NCI-H128 (cell line): ENCODE measurements around the gene METTL13.

Experiments
- DNase-seq: peaks from one replicate; lab custom pipeline; 2025; ENCODE audit not compliant: unreplicated experiment; lab: John Stamatoyannopoulos, UW

METTL13 gene

GRCh38 chr1:171781176-171781875 is at the start of gene METTL13:
METTL13 (plus strand) TSS chr1:171781660; CDS start chr1:171781968, 308 bp downstream.
- peak; percentile 98 for DNase-seq

GRCh38 chr1:171736196-171736595 is 45.3 kb upstream of the METTL13 start:
- no peak for DNase-seq

- no peak for DNase-seq
Observed at GRCh38 chr1:171738911-171739310, 42.5 kb upstream of the METTL13 start.

GRCh38 chr1:171739656-171740055 is 41.8 kb upstream of the METTL13 start:
- no peak for DNase-seq

DNA sequence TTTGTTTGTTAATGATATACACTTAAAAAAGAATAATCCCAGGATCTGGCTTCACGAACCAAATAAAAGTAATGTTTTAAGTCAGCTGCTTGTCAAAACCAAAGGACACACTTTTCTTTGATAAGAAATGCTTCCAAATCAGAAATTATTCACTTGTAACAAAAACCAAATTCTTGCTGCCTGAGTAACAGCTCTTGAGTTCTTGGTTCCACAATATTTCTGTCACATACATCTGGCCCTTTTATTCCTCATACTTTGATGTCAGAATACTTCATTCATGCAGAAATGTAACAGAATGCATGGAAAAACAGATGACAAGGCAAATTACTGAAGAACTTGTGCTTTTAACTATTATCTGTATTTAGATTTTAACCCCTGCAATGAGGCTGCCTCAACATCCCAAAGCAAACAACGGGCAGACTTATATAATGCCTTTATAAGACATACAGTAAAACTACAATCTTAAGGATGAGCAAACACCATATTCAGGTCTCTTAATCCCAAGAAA is 41.0 kb upstream of the METTL13 start:
- DNase-seq, result no peak

DNA sequence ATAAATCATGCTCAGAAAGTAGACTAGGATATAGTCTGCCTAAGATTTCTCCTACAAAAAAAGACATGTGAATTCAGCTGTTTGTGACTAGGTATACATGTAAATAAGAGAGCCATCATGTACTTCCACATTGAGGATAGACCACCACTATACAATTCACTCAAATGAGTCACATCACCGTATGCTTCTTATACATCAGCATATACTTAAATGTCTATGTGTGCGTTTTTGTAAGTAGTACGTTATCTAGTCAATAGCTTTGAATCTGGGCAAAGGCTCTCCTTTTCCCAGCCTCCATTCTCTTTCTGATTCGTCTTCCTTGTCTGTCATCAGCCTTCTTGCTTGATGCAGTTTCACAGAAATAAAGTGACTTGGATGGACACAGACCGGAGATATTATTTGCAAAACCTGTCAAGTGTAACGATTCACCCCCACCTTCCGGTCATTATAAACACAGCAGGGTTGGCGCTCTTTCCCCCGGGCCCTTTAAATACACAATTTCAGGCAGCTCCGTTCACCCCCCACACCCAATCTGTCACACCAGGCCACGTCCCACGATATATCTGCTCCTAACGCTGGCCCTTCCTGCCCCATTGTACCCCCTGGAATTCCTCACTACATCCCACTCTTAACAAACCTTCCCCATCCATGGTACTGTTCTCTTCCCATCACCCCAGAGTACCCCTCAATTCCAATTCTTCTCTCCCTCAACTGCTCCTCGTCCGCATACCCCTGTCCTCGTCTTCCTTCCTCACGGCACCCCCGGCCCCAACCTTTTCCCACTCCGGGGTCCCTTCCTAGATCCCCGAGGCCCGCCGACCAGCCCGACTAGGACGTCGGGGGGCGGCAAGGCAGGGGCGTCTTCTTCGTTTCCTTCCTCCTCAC is 40.2 kb upstream of the METTL13 start:
- DNase-seq, result no peak

DNA sequence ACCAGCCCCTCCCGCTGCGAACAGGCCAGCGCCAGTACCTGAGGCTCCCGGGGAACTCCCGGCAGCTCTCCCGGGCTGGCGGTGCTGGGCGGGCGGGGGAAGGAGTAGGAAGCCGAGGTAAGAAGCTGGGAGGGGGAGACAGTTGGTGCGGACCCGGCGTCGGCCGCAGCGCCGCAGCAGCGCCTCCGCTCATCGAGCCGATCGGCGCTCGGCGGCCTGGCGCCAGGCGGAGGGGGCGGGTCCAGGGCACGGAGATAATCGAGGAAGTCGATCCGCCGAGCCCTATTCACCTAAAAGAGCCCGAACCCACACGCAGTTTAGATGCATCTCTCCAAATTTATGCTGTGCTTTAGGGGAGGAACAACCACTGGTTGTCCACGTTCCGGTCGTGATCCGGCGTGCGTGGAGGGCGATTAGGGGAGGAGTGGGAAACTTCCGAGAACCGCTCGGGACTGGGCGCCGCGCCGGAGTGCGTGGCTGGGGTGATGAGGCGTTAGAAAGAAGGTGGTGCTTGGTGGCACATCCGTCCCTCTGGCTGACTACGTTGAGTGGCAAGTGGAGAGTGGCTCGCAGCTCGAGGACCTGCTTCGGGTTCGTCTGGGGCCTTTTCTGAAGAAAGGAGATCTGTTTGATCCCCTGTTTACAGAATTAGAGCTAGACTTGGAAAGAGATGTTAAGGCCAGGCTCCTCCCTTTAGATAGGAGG is 39.4 kb upstream of the METTL13 start, which contains the start of gene VAMP4:
Gene VAMP4, minus strand, starts transcription at position 194 of the 705 bp plus-strand sequence. CDS start 3,651 bp downstream, outside the sequence.
- peak; percentile 77 for DNase-seq

DNA sequence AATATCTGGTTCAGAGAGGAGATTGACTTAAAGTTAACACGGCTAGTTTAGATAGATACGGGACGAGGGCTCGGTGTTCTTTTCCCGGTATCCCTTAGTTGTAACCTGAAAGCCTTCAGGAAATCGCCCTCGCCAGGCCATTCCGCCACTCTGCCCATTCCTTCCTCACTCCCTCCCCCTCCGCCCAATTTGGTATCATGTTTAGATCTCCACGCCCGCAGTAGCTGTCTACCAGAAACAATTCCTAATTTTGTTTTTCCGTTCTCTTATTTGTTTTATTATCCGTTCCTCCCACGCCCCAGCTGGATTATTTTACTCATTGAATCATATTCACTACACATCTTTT is 38.9 kb upstream of the METTL13 start:
- no peak for DNase-seq

GRCh38 chr1:171743081-171743870 is 38.2 kb upstream of the METTL13 start:
- DNase-seq, result no peak

GRCh38 chr1:171744986-171745385 is 36.5 kb upstream of the METTL13 start:
- DNase-seq, result no peak

- no peak for DNase-seq
Observed at GRCh38 chr1:171748651-171749050, 32.8 kb upstream of the METTL13 start.

GRCh38 chr1:171751221-171751620 is 30.2 kb upstream of the METTL13 start:
- DNase-seq, result no peak

GRCh38 chr1:171753182-171753581 is 28.3 kb upstream of the METTL13 start:
- DNase-seq, result no peak

- no peak for DNase-seq
Observed at GRCh38 chr1:171753685-171754352, 27.6 kb upstream of the METTL13 start.

DNA sequence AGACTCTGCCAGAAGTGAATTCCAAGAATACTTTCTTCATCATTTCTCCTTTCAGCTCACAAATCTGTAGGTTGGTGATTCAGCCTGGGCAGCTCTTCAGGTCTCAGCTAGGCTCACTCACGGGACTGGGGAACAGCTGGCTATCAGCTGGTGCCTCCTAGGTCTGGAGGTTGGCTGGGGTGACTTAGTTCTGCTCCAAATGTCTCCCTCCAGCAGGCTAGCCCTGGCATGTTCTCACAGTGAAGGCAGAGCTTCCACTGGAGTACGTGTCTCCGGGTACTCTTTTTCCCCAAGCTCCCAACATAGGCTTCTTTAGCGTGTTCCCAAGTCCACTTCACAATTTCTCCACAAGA is 27.1 kb upstream of the METTL13 start:
- no peak for DNase-seq

DNA sequence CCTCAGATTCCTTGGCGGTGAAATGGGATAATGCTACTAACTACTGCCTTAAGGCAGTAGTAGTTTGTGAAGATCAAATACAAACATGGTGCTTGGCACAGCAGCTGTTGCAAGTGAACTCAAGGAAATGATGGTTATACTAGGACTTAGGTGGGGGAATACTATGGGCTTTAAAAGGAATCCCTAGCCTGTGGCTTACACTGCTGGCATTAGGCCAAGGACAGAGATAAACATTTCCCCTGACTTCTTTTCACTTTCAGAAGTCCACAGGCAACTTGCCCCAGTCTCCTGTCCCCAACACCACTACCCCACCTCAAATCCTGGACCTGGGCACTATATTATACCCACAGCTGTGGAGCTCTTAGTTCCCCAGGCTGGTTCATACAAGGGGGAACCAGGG is 26.5 kb upstream of the METTL13 start:
- DNase-seq, result no peak

DNA sequence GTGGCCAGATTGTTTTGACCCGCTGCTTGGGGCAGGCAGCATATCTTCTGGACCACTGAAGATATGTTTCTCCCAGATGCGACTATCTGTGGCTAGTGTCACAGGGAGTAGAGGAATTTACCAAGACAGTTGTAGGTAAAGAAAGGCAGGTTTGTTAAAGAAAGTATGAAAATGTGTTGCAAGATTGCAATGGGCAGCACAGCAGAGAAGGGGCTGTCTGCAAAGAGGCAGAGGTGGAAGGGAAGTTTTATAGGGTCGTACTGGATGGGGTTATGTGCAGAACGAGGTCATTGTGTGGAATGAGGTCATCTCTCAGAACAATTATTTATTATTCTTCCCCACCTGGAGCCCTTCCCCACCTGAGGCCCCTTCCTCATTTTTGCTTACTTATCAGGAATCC is 24.6 kb upstream of the METTL13 start:
- DNase-seq, result no peak

DNA sequence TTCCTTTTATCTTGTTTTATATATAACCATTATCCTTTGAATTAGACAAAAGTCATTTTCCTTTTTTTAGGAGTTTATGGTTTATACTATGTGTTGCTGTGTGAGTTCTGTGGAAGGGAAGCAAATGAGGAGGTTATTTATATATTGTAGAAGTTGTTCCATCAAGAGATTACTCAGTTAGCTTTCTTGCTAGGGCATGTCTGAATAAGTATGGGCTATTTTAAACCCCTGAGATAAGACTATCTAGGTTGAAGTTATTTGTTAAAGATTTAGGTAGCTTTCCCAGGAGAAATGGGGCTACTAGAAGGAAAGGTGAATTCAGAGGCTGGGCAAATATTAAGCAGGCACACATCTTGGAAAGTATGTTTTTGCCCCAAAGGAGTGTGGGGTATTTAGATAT is 23.4 kb upstream of the METTL13 start:
- DNase-seq, result no peak

DNA sequence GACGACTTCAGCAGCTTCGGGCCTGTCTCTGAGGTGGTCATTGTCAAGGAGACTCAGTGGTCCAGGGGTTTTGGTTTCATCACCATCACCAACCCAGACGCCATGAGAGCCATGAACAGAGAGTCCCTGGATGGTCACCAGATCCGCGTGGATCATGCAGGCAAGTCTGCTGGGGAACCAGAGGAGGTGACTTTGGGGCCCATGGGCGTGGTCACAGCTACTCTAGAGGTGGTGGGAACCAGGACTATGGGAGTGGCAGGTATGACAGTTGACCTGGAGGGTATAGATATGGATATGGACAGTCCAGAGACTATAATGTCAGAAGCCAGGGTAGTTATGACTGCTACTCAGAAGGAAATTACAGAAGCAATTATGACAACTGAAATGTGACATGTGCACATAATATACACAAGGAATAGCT is 19.3 kb upstream of the METTL13 start:
- DNase-seq, result no peak

GRCh38 chr1:171763764-171764163 is 17.7 kb upstream of the METTL13 start:
- DNase-seq, result no peak
